DMS 273 treated with DMSO at 0.1 percent for 48 hours (cell line): ENCODE measurements around the gene PPEF2.
"Not testable (repeated sequence)": the region's sequence is repeated elsewhere in the genome, so short reads cannot be mapped to it uniquely, and the experiment has no call there.

Source experiments
- DNase-seq: peaks from one replicate; lab custom pipeline; 2025; lab: John Stamatoyannopoulos, UW

The PPEF2 gene

GRCh38 chr4:75902352-75902751, at the start of gene PPEF2:
TSS of gene PPEF2 (minus strand) at chr4:75902452. CDS start at chr4:75896325, 6,127 bp downstream.
- no peak for DNase-seq

GRCh38 chr4:75950213-75950815, 48.1 kb upstream of the PPEF2 start:
- DNase-seq, result no peak

- no peak for DNase-seq
Measured at GRCh38 chr4:75948822-75949444, 46.7 kb upstream of the PPEF2 start.

- peak; percentile 52 for DNase-seq
Measured at GRCh38 chr4:75940692-75941253, 38.5 kb upstream of the PPEF2 start, which contains the start of gene NAAA. TSS of gene NAAA (minus strand) at chr4:75941013. CDS start at chr4:75940949, 64 bp downstream.

- no peak for DNase-seq
Measured at GRCh38 chr4:75939890-75940691, 37.8 kb upstream of the PPEF2 start.

- no peak for DNase-seq
Measured at GRCh38 chr4:75935628-75936027, 33.4 kb upstream of the PPEF2 start.

- no peak for DNase-seq
Measured at GRCh38 chr4:75930152-75930551, 27.9 kb upstream of the PPEF2 start.

- DNase-seq, result not testable (repeated sequence)
Measured at GRCh38 chr4:75924916-75925315, 22.7 kb upstream of the PPEF2 start.

- DNase-seq, result no peak
Measured at GRCh38 chr4:75924309-75924827, 22.1 kb upstream of the PPEF2 start.

GRCh38 chr4:75922588-75922987, 20.3 kb upstream of the PPEF2 start:
- no peak for DNase-seq

- no peak for DNase-seq
Measured at GRCh38 chr4:75921910-75922309, 19.7 kb upstream of the PPEF2 start.

- DNase-seq, result no peak
Measured at GRCh38 chr4:75920327-75920726, 18.1 kb upstream of the PPEF2 start.

- DNase-seq, result peak; percentile 55
Measured at GRCh38 chr4:75919920-75920319, 17.7 kb upstream of the PPEF2 start.

- no peak for DNase-seq
Measured at GRCh38 chr4:75916091-75916661, 13.9 kb upstream of the PPEF2 start.

- no peak for DNase-seq
Measured at GRCh38 chr4:75912968-75913367, 10.7 kb upstream of the PPEF2 start.

- not testable (repeated sequence) for DNase-seq
Measured at GRCh38 chr4:75910831-75911230, 8.6 kb upstream of the PPEF2 start.

- DNase-seq, result no peak
Measured at GRCh38 chr4:75909405-75909804, 7.2 kb upstream of the PPEF2 start.

GRCh38 chr4:75908555-75908954, 6.3 kb upstream of the PPEF2 start:
- no peak for DNase-seq

GRCh38 chr4:75907966-75908365, 5.7 kb upstream of the PPEF2 start:
- DNase-seq, result no peak

- no peak for DNase-seq
Measured at GRCh38 chr4:75904076-75904475, 1.8 kb upstream of the PPEF2 start.

GRCh38 chr4:75898536-75898935, 3.7 kb downstream of the PPEF2 start:
- DNase-seq, result no peak

GRCh38 chr4:75895744-75896314, 6.4 kb downstream of the PPEF2 start:
- DNase-seq, result no peak
